GM12875 (cell line): Measurements from ENCODE around the gene CAMSAP3.

Experiments
- H3K4me3 ChIP-seq: one replicate; pipeline ENCODE4 v1.5.1; 2011; ENCODE audit warnings: low read depth, low read length, control low read depth
- CTCF ChIP-seq: IDR thresholded peaks from 2 replicates; pipeline ENCODE4 v1.5.1; 2011; ENCODE audit warnings: low read depth, mild to moderate bottlenecking, control low read depth, inconsistent platforms, low read length, moderate library complexity, borderline replicate concordance; ENCODE audit not compliant: insufficient read depth

The CAMSAP3 gene

GRCh38 chr19:7628589-7629311, 33.1 kb downstream of the CAMSAP3 start:
- TF ChIP-seq CTCF: no peak
- peak overlapping the region; percentile 89 for H3K4me3 ChIP-seq

GRCh38 chr19:7629347-7630054, 33.8 kb downstream of the CAMSAP3 start, which contains the start of the genes PET100 and XAB2:
PET100 (plus strand) TSS chr19:7629793; CDS start chr19:7629834, 41 bp downstream.
XAB2 (minus strand) TSS chr19:7629545; CDS start chr19:7629527, 18 bp downstream.
- no peak for TF ChIP-seq CTCF
- H3K4me3 ChIP-seq: peak within 1 kb of the TSS; percentile 89

GRCh38 chr19:7631577-7631976, 35.9 kb downstream of the CAMSAP3 start:
- no peak for TF ChIP-seq CTCF
- H3K4me3 ChIP-seq: no peak overlapping the region

GRCh38 chr19:7632340-7633203, 36.9 kb downstream of the CAMSAP3 start:
- no peak overlapping the region for H3K4me3 ChIP-seq
- TF ChIP-seq CTCF: no peak

- no peak for TF ChIP-seq CTCF
- no peak within 1 kb of the TSS for H3K4me3 ChIP-seq
Measured at GRCh38 chr19:7633698-7634097, 38.0 kb downstream of the CAMSAP3 start, which contains the start of gene PCP2. PCP2 (minus strand) TSS chr19:7633719; CDS start chr19:7633457, 262 bp downstream.

GRCh38 chr19:7635670-7636069, 40.0 kb downstream of the CAMSAP3 start:
- H3K4me3 ChIP-seq: no peak overlapping the region
- no peak for TF ChIP-seq CTCF
